A673 (cell line): Measurements from ENCODE around the gene FBXL2.

Experiments used
- CTCF ChIP-seq: fragments of 300-800, 200-600 bp; sonication (generic); conservative IDR thresholded peaks from 2 replicates; pipeline ENCODE4 v1.5.1; 2017; ENCODE audit warnings: low read depth, mild to moderate bottlenecking, antibody characterized with exemption, low read length, moderate library complexity, mixed read lengths
- EZH2 ChIP-seq: fragments of 200-600 bp; sonication (generic); IDR thresholded peaks from 2 replicates; pipeline ENCODE4 v1.6.1; 2017; ENCODE audit warnings: borderline replicate concordance, low read depth, mild to moderate bottlenecking, mixed read lengths, antibody characterized with exemption, low read length; ENCODE audit not compliant: poor library complexity, severe bottlenecking

GRCh38 chr3:33322412-33322811, 45.2 kb downstream of the FBXL2 start:
- TF ChIP-seq CTCF, result no peak
- no peak for TF ChIP-seq EZH2
